ENCODE results near the gene CLN3. TPM values are rescaled to one million over a fixed set of nuclear protein-coding genes. Genes with fewer than 3 reads are reported as not detected.
A peak's percentile ranks its signal among the peaks of the same experiment; 100 is the strongest.

The CLN3 gene
- total RNA-seq, result 10 to 100 TPM; 14.0 to 21.8 (median 18.2) TPM

- peaks cover 0 to 31% of the 10 kb centered on the region in 2 donors for H3K36me3 ChIP-seq
- H3K27ac ChIP-seq, result peak within 1 kb of the TSS; percentile 79 to 94 (median 89)
- ATAC-seq, result peak; percentile 97
- H3K27me3 ChIP-seq, result no peaks in the 10 kb centered on the region
- TF ChIP-seq POLR2AphosphoS5 (IDR thresholded peaks at IDR 0.05) (peak; percentile 54), EP300 (IDR thresholded peaks at IDR 0.05) (no peak), CTCF (IDR thresholded peaks at IDR 0.05) (no peak), POLR2A (IDR thresholded peaks at IDR 0.05) (peak in 1 of 2 donors; percentile 31)
- peaks cover 0 to 29% (median 3%) of the 10 kb centered on the region in 3 donors for H3K4me1 ChIP-seq
- H3K9me3 ChIP-seq, result no peaks in the 10 kb centered on the region
- peak within 1 kb of the TSS; percentile 86 to 99 for H3K4me3 ChIP-seq
- WGBS, 2 donors (ENCODE audit: low coverage in 1 of 2), result 0% methylated on average over 1 to 2 of the region's 21 CpGs
Measured at GRCh38 chr16:28491970-28492474, at the start of gene CLN3. Gene CLN3, minus strand, starts transcription at chr16:28492074. Its CDS starts 315 bp downstream, at chr16:28491759.

GRCh38 chr16:28540346-28540745 is 48.5 kb upstream of the CLN3 start:
- 83 to 100% methylated on average over 1 to 2 of the region's 3 CpGs for WGBS, 2 donors (ENCODE audit: low coverage in 1 of 2)
- Histone ChIP-seq H3K4me1 (peaks cover 0 to 47% (median 8%) of the 10 kb centered on the region in 3 donors), H3K27me3 (no peaks in the 10 kb centered on the region), H3K9me3 (no peaks in the 10 kb centered on the region), H3K36me3 (peaks cover 0 to 13% of the 10 kb centered on the region in 2 donors), H3K4me3 (no peak overlapping the region), H3K27ac (peak overlapping the region in 2 of 4 donors; percentile 91 to 93)
- no peak for TF ChIP-seq POLR2A (IDR thresholded peaks at IDR 0.05)
- no peak for ATAC-seq

- Histone ChIP-seq H3K9me3 (no peaks in the 10 kb centered on the region), H3K4me1 (peaks cover 0 to 58% (median 8%) of the 10 kb centered on the region in 3 donors), H3K27me3 (no peaks in the 10 kb centered on the region), H3K36me3 (peaks cover 0 to 26% of the 10 kb centered on the region in 2 donors), H3K4me3 (peak within 1 kb of the TSS; percentile 54 to 63), H3K27ac (peak within 1 kb of the TSS; percentile 86 to 98 (median 92))
- WGBS, 2 donors (ENCODE audit: low coverage in 1 of 2), result 16 to 27% methylated on average over 9 to 11 of the region's 22 CpGs
- no peak for TF ChIP-seq CTCF (IDR thresholded peaks at IDR 0.05)
- peak; percentile 66 to 87 for TF ChIP-seq POLR2A (IDR thresholded peaks at IDR 0.05)
- TF ChIP-seq EP300 (IDR thresholded peaks at IDR 0.05), result no peak
- peak; percentile 97 for TF ChIP-seq POLR2AphosphoS5 (IDR thresholded peaks at IDR 0.05)
- peak; percentile 98 for ATAC-seq
Measured at GRCh38 chr16:28538733-28539596, 47.1 kb upstream of the CLN3 start, which contains the start of gene NUPR1. Gene NUPR1, minus strand, starts transcription at chr16:28538974. Its CDS starts 67 bp downstream, at chr16:28538907.

GRCh38 chr16:28537964-28538732 is 46.3 kb upstream of the CLN3 start:
- peak overlapping the region; percentile 86 to 98 (median 92) for H3K27ac ChIP-seq
- H3K27me3 ChIP-seq, result no peaks in the 10 kb centered on the region
- no peaks in the 10 kb centered on the region for H3K9me3 ChIP-seq
- peaks cover 0 to 66% (median 8%) of the 10 kb centered on the region in 3 donors for H3K4me1 ChIP-seq
- TF ChIP-seq POLR2A (IDR thresholded peaks at IDR 0.05), result no peak
- TF ChIP-seq EP300 (IDR thresholded peaks at IDR 0.05), result no peak
- TF ChIP-seq CTCF (IDR thresholded peaks at IDR 0.05), result no peak
- TF ChIP-seq POLR2AphosphoS5 (IDR thresholded peaks at IDR 0.05), result no peak
- peak overlapping the region; percentile 54 to 63 for H3K4me3 ChIP-seq
- ATAC-seq, result no peak
- whole genome bisulfite sequencing, 2 donors (ENCODE audit: low coverage in 1 of 2), result 90 to 94% methylated on average over 7 to 9 of the region's 13 CpGs
- H3K36me3 ChIP-seq, result peaks cover 0 to 33% of the 10 kb centered on the region in 2 donors

- 70 to 71% methylated on average over 2 to 5 of the region's 6 CpGs for WGBS, 2 donors (ENCODE audit: low coverage in 1 of 2)
- TF ChIP-seq CTCF (IDR thresholded peaks at IDR 0.05) (no peak), POLR2A (IDR thresholded peaks at IDR 0.05) (no peak), EP300 (IDR thresholded peaks at IDR 0.05) (no peak), POLR2AphosphoS5 (IDR thresholded peaks at IDR 0.05) (no peak)
- Histone ChIP-seq H3K27ac (peak overlapping the region in 3 of 4 donors; percentile 91 to 98 (median 93)), H3K27me3 (no peaks in the 10 kb centered on the region), H3K36me3 (peaks cover 0 to 33% of the 10 kb centered on the region in 2 donors), H3K4me3 (peak overlapping the region; percentile 54 to 63), H3K9me3 (no peaks in the 10 kb centered on the region), H3K4me1 (peaks cover 1 to 76% (median 8%) of the 10 kb centered on the region in 3 donors)
- no peak for ATAC-seq
Measured at GRCh38 chr16:28537076-28537475, 45.2 kb upstream of the CLN3 start.
